AG09319 (cell line): Measurements from ENCODE around the gene DNAJB7.
"Not testable (repeated sequence)": the region's sequence is repeated elsewhere in the genome, so short reads cannot be mapped to it uniquely, and the experiment has no call there.

Experiments used
- DNase-seq: peaks from one replicate; pipeline ENCODE4 v3.0.0-alpha.2; 2010; ENCODE audit warnings: low read depth; ENCODE audit errors: extremely low read depth
- CTCF ChIP-seq: IDR thresholded peaks from 2 replicates; pipeline ENCODE4 v1.5.1; 2011; ENCODE audit warnings: low read depth, mild to moderate bottlenecking, inconsistent platforms, low read length, moderate library complexity

The DNAJB7 gene

GRCh38 chr22:40857309-40857855 is 4.5 kb downstream of the DNAJB7 start:
- DNase-seq: no peak
- TF ChIP-seq CTCF: no peak

GRCh38 chr22:40856513-40857308 is 5.2 kb downstream of the DNAJB7 start, which contains the start of the genes ST13 and XPNPEP3:
Gene ST13, minus strand, starts transcription at chr22:40856639. Its CDS starts 99 bp downstream, at chr22:40856540.
Gene XPNPEP3, plus strand, starts transcription at chr22:40857148. Its CDS starts 34 bp downstream, at chr22:40857182.
- DNase-seq: peak; percentile 91
- peak; percentile 20 for TF ChIP-seq CTCF

- TF ChIP-seq CTCF: no peak
- no peak for DNase-seq
Measured at GRCh38 chr22:40855979-40856512, 5.9 kb downstream of the DNAJB7 start.

- no peak for DNase-seq
- no peak for TF ChIP-seq CTCF
Measured at GRCh38 chr22:40855071-40855978, 6.6 kb downstream of the DNAJB7 start.

GRCh38 chr22:40853961-40854360 is 8.0 kb downstream of the DNAJB7 start:
- no peak for DNase-seq
- TF ChIP-seq CTCF: no peak

- TF ChIP-seq CTCF: no peak
- DNase-seq: no peak
Measured at GRCh38 chr22:40853333-40853732, 8.6 kb downstream of the DNAJB7 start.

- DNase-seq: not testable (repeated sequence)
Measured at GRCh38 chr22:40845816-40846215, 16.1 kb downstream of the DNAJB7 start.
